Mucosa of stomach (tissue), 1 donor: ENCODE data around the gene TGFBR3L.
"Not testable (repeated sequence)": the region's sequence is repeated elsewhere in the genome, so short reads cannot be mapped to it uniquely, and the experiment has no call there.

ENCODE experiments used
- H3K27me3 ChIP-seq: one replicate; pipeline ENCODE4 v1.7.0; 2013; ENCODE audit warnings: mild to moderate bottlenecking, low read length; ENCODE audit not compliant: control insufficient read depth, insufficient read depth
- H3K36me3 ChIP-seq: one replicate; pipeline ENCODE4 v1.7.0; 2013; ENCODE audit warnings: low read length; ENCODE audit not compliant: control insufficient read depth, insufficient read depth
- H3K4me1 ChIP-seq: one replicate; pipeline ENCODE4 v1.7.0; 2013; ENCODE audit warnings: mild to moderate bottlenecking, low read length; ENCODE audit not compliant: control insufficient read depth, insufficient read depth
- H3K4me3 ChIP-seq: one replicate; pipeline ENCODE4 v1.7.0; 2013; ENCODE audit warnings: low read length
- H3K9ac ChIP-seq: one replicate; pipeline ENCODE4 v1.7.0; 2013; ENCODE audit warnings: mild to moderate bottlenecking, low read length, moderate library complexity
- H3K9me3 ChIP-seq: one replicate; pipeline ENCODE4 v1.7.0; 2013; ENCODE audit warnings: mild to moderate bottlenecking, low read length, moderate library complexity; ENCODE audit not compliant: control insufficient read depth
- donor health status: Pancreatic carcinoma.

Gene TGFBR3L

GRCh38 chr19:7885818-7886217, 28.8 kb upstream of the TGFBR3L start:
- Histone ChIP-seq H3K9ac (no peak overlapping the region), H3K4me1 (peaks cover 12% of the 10 kb centered on the region), H3K9me3 (no peaks in the 10 kb centered on the region), H3K4me3 (no peak overlapping the region), H3K27me3 (peaks cover 3% of the 10 kb centered on the region), H3K36me3 (no peaks in the 10 kb centered on the region)

GRCh38 chr19:7887408-7888144, 27.1 kb upstream of the TGFBR3L start:
- Histone ChIP-seq H3K4me3 (no peak overlapping the region), H3K9ac (peak overlapping the region; percentile 86), H3K27me3 (peaks cover 3% of the 10 kb centered on the region)

GRCh38 chr19:7888145-7888825, 26.3 kb upstream of the TGFBR3L start, which contains the start of gene LRRC8E:
Gene LRRC8E (plus strand): TSS chr19:7888510. CDS start chr19:7895604, 7,094 bp downstream.
- H3K4me3 ChIP-seq: peak within 1 kb of the TSS; percentile 56
- peaks cover 3% of the 10 kb centered on the region for H3K27me3 ChIP-seq
- no peaks in the 10 kb centered on the region for H3K36me3 ChIP-seq
- no peaks in the 10 kb centered on the region for H3K9me3 ChIP-seq
- peaks cover 12% of the 10 kb centered on the region for H3K4me1 ChIP-seq
- peak within 1 kb of the TSS; percentile 86 for H3K9ac ChIP-seq

More at GRCh38 chr19:7887408-7888144, 27.1 kb upstream of the TGFBR3L start:
- Histone ChIP-seq H3K4me1 (peaks cover 12% of the 10 kb centered on the region), H3K9me3 (no peaks in the 10 kb centered on the region), H3K36me3 (no peaks in the 10 kb centered on the region)

- peaks cover 3% of the 10 kb centered on the region for H3K27me3 ChIP-seq
- H3K4me3 ChIP-seq: peak overlapping the region; percentile 56
- no peaks in the 10 kb centered on the region for H3K9me3 ChIP-seq
- H3K9ac ChIP-seq: peak overlapping the region; percentile 86
- H3K36me3 ChIP-seq: no peaks in the 10 kb centered on the region
- peaks cover 12% of the 10 kb centered on the region for H3K4me1 ChIP-seq
Observed at GRCh38 chr19:7888826-7889217, 25.8 kb upstream of the TGFBR3L start.

GRCh38 chr19:7893362-7894101, 21.1 kb upstream of the TGFBR3L start:
- H3K4me3 ChIP-seq, H3K9ac ChIP-seq, H3K36me3 ChIP-seq, H3K27me3 ChIP-seq, H3K9me3 ChIP-seq: not testable (repeated sequence)
- H3K4me1 ChIP-seq: peaks cover 21% of the 10 kb centered on the region

GRCh38 chr19:7894612-7895309, 19.9 kb upstream of the TGFBR3L start:
- Histone ChIP-seq H3K36me3 (no peaks in the 10 kb centered on the region), H3K9me3 (no peaks in the 10 kb centered on the region), H3K27me3 (no peaks in the 10 kb centered on the region), H3K4me1 (peaks cover 14% of the 10 kb centered on the region), H3K9ac (peak overlapping the region; percentile 72), H3K4me3 (no peak overlapping the region)

GRCh38 chr19:7895565-7895964, 19.1 kb upstream of the TGFBR3L start:
- Histone ChIP-seq H3K9ac (no peak overlapping the region), H3K4me3 (no peak overlapping the region), H3K27me3 (no peaks in the 10 kb centered on the region), H3K36me3 (no peaks in the 10 kb centered on the region), H3K9me3 (no peaks in the 10 kb centered on the region), H3K4me1 (peaks cover 14% of the 10 kb centered on the region)

GRCh38 chr19:7897292-7897691, 17.3 kb upstream of the TGFBR3L start:
- Histone ChIP-seq H3K36me3 (no peaks in the 10 kb centered on the region), H3K9ac (no peak overlapping the region), H3K9me3 (no peaks in the 10 kb centered on the region), H3K27me3 (no peaks in the 10 kb centered on the region), H3K4me1 (peaks cover 14% of the 10 kb centered on the region), H3K4me3 (no peak overlapping the region)

- H3K4me3 ChIP-seq: no peak overlapping the region
- no peaks in the 10 kb centered on the region for H3K9me3 ChIP-seq
- H3K4me1 ChIP-seq: peaks cover 19% of the 10 kb centered on the region
- H3K27me3 ChIP-seq: no peaks in the 10 kb centered on the region
- H3K9ac ChIP-seq: no peak overlapping the region
- H3K36me3 ChIP-seq: no peaks in the 10 kb centered on the region
Observed at GRCh38 chr19:7898967-7899366, 15.7 kb upstream of the TGFBR3L start.

- H3K9ac ChIP-seq: no peak overlapping the region
- no peak overlapping the region for H3K4me3 ChIP-seq
- H3K4me1 ChIP-seq: peaks cover 16% of the 10 kb centered on the region
- H3K27me3 ChIP-seq: no peaks in the 10 kb centered on the region
- H3K36me3 ChIP-seq: no peaks in the 10 kb centered on the region
- H3K9me3 ChIP-seq: no peaks in the 10 kb centered on the region
Observed at GRCh38 chr19:7899751-7900378, 14.8 kb upstream of the TGFBR3L start.

- Histone ChIP-seq H3K9me3 (no peaks in the 10 kb centered on the region), H3K27me3 (no peaks in the 10 kb centered on the region), H3K4me1 (peaks cover 16% of the 10 kb centered on the region), H3K9ac (no peak overlapping the region), H3K4me3 (no peak overlapping the region), H3K36me3 (no peaks in the 10 kb centered on the region)
Observed at GRCh38 chr19:7900401-7900870, 14.2 kb upstream of the TGFBR3L start.
